ENCODE results near the gene ATG101.

Gene ATG101

DNA sequence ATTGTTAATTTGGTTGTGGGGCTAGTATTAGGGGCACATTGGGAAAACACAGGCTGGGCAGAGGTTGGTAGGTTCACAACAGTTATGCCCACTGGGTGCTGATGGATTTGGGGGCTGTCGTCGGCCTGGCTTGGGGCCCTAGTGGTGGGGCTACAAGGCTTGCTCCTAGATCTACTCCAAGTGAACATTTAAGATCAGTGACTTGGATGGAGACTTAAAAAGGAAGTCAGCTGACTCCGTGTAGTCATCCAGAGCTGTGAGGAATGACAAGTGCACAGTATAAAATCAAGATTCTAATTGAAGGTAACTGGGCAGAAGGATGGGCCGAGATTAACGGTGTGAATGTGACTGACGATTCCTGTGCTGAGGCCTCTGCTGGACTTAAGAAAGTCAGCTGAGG is 31.3 kb upstream of the ATG101 start:
- Histone ChIP-seq H3K27ac (ENCODE audit: low read depth, low read length) (no peak overlapping the region), H3K4me3 (ENCODE audit: low read length) (peak overlapping the region; percentile 87), H3K27me3 (ENCODE audit: control insufficient read depth, low read length) (no peaks in the 10 kb centered on the region)

GRCh38 chr12:52041035-52041434 is 28.7 kb upstream of the ATG101 start:
- Histone ChIP-seq H4K20me1 (ENCODE audit: control insufficient read depth, insufficient read depth, low read depth, low read length) (no peaks in the 10 kb centered on the region), H3K4me2 (ENCODE audit: low read length) (peak overlapping the region; percentile 91), H3K27ac (ENCODE audit: low read depth, low read length) (no peak overlapping the region), H3K36me3 (ENCODE audit: control insufficient read depth, low read length) (peaks cover 20% of the 10 kb centered on the region; the same call in 1 of the 2 replicates), H3K9me2 (replicated peaks; ENCODE audit: control insufficient read depth, low read length) (no peaks in the 10 kb centered on the region), H3K4me3 (ENCODE audit: low read length) (no peak overlapping the region), H3F3A (ENCODE audit: control insufficient read depth, insufficient read depth) (peaks cover 7% of the 10 kb centered on the region; the same call in 1 of the 2 replicates), H3K4me1 (ENCODE audit: control insufficient read depth, low read length) (peaks cover 72% of the 10 kb centered on the region), H3K27me3 (ENCODE audit: control insufficient read depth, low read length) (no peaks in the 10 kb centered on the region), H3K79me2 (ENCODE audit: control insufficient read depth, low read length) (peaks cover 39% of the 10 kb centered on the region), H3K9me3 (ENCODE audit: control insufficient read depth, insufficient read depth, low read length) (no peaks in the 10 kb centered on the region)
- TF ChIP-seq EZH2phosphoT487 (IDR thresholded peaks at IDR 0.05; ENCODE audit: borderline replicate concordance, low read length) (no peak), CTCF (IDR thresholded peaks at IDR 0.05; ENCODE audit: low read depth, low read length, poor library complexity, severe bottlenecking) (no peak)

More for the DNA sequence above, 31.3 kb upstream of the ATG101 start:
- Histone ChIP-seq H3K4me2 (ENCODE audit: low read length) (peak overlapping the region; percentile 82), H4K20me1 (ENCODE audit: control insufficient read depth, insufficient read depth, low read depth, low read length) (no peaks in the 10 kb centered on the region), H3F3A (ENCODE audit: control insufficient read depth, insufficient read depth) (peaks cover 17% of the 10 kb centered on the region), H3K9me3 (ENCODE audit: control insufficient read depth, insufficient read depth, low read length) (no peaks in the 10 kb centered on the region), H3K9me2 (replicated peaks; ENCODE audit: control insufficient read depth, low read length) (no peaks in the 10 kb centered on the region), H3K79me2 (ENCODE audit: control insufficient read depth, low read length) (peaks cover 39% of the 10 kb centered on the region), H3K36me3 (ENCODE audit: control insufficient read depth, low read length) (peaks cover 15% of the 10 kb centered on the region; the same call in 1 of the 2 replicates), H3K4me1 (ENCODE audit: control insufficient read depth, low read length) (peaks cover 86% of the 10 kb centered on the region)
- no peak for TF ChIP-seq CTCF (IDR thresholded peaks at IDR 0.05; ENCODE audit: low read depth, low read length, poor library complexity, severe bottlenecking)
- no peak for TF ChIP-seq EZH2phosphoT487 (IDR thresholded peaks at IDR 0.05; ENCODE audit: borderline replicate concordance, low read length)

DNA sequence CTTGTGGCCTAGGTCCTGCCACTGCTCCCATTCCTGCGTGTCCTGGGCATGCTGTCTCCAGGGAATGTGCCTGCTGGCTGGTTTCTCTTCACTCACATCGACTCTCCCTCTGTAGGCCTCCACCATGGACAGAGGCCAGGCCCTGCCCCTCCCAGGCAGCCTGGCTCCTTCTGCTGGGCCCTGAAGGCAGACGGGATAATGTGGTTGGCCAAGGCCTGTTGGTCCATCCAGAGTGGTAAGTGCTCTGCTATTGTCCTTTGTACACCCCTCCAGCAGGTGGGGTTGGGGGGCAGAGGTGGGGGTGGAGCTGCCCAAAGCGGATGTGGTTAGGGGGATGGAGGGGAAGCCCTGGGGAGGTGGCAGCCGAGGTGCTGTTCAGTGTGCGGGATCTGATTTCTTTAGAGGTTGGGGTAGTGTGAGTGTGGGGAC is 28.1 kb upstream of the ATG101 start:
- peaks cover 20% of the 10 kb centered on the region; the same call in 1 of the 2 replicates for H3K36me3 ChIP-seq (ENCODE audit: control insufficient read depth, low read length)
- H3K4me1 ChIP-seq (ENCODE audit: control insufficient read depth, low read length), result peaks cover 65% of the 10 kb centered on the region
- no peaks in the 10 kb centered on the region for H3K27me3 ChIP-seq (ENCODE audit: control insufficient read depth, low read length)
- H3K27ac ChIP-seq (ENCODE audit: low read depth, low read length), result peak overlapping the region; percentile 60
- no peaks in the 10 kb centered on the region for H3K9me2 ChIP-seq (replicated peaks; ENCODE audit: control insufficient read depth, low read length)
- H4K20me1 ChIP-seq (ENCODE audit: control insufficient read depth, insufficient read depth, low read depth, low read length), result no peaks in the 10 kb centered on the region
- H3K4me3 ChIP-seq (ENCODE audit: low read length), result peak overlapping the region; percentile 71
- peak overlapping the region; percentile 91 for H3K4me2 ChIP-seq (ENCODE audit: low read length)
- peaks cover 39% of the 10 kb centered on the region for H3K79me2 ChIP-seq (ENCODE audit: control insufficient read depth, low read length)
- H3F3A ChIP-seq (ENCODE audit: control insufficient read depth, insufficient read depth), result 0 out of 2 replicates have a peak, but pooled peaks cover 4% of the 10 kb centered on the region
- H3K9me3 ChIP-seq (ENCODE audit: control insufficient read depth, insufficient read depth, low read length), result no peaks in the 10 kb centered on the region
- TF ChIP-seq EZH2phosphoT487 (IDR thresholded peaks at IDR 0.05; ENCODE audit: borderline replicate concordance, low read length) (no peak), CTCF (IDR thresholded peaks at IDR 0.05; ENCODE audit: low read depth, low read length, poor library complexity, severe bottlenecking) (peak; percentile 64)
